Hepatocyte (in vitro differentiated cells): ENCODE measurements around the gene HAAO.

Source experiments
- EZH2phosphoT487 ChIP-seq: fragments of 200-600 bp; sonication (generic); IDR thresholded peaks from one replicate; pipeline ENCODE4 v1.6.1; 2018; ENCODE audit warnings: antibody characterized with exemption, mild to moderate bottlenecking, low read depth, moderate library complexity; ENCODE audit not compliant: unreplicated experiment, severe bottlenecking
- TF ChIP-seq, protein P1 (sequence below): fragments of 200-600 bp; sonication (generic); IDR thresholded peaks from 2 replicates; pipeline ENCODE4 v1.5.1; 2016; ENCODE audit warnings: antibody characterized with exemption, mild to moderate bottlenecking; ENCODE audit not compliant: poor library complexity

DNA sequence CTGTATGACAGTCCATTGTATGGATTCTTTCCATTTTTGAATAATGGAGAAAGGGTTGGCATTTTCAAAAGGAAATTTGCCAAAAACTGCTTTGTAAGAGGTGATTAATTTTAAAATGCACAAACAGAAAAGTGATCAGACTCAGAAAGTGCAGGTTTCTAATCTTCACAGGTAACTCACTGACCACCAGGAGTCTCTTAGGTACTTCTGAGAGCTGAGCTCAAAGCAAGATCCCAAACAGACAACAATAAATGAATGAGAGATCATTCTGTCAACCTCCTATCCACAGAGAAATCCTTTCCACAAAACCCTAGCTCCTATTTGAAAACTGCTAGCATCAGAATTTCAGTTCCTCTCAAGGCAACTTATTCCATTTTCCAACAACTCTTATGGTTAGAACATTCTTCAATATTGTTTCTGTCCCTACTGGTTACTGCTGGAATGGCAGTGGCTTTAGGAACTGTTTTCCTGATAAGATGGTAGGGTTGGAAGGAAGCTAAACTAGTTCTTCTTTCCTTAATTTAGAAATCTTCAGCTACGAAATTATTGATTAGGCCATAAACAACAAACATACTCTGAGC, 20.6 kb upstream of the HAAO start:
- TF ChIP-seq, protein P1, sequence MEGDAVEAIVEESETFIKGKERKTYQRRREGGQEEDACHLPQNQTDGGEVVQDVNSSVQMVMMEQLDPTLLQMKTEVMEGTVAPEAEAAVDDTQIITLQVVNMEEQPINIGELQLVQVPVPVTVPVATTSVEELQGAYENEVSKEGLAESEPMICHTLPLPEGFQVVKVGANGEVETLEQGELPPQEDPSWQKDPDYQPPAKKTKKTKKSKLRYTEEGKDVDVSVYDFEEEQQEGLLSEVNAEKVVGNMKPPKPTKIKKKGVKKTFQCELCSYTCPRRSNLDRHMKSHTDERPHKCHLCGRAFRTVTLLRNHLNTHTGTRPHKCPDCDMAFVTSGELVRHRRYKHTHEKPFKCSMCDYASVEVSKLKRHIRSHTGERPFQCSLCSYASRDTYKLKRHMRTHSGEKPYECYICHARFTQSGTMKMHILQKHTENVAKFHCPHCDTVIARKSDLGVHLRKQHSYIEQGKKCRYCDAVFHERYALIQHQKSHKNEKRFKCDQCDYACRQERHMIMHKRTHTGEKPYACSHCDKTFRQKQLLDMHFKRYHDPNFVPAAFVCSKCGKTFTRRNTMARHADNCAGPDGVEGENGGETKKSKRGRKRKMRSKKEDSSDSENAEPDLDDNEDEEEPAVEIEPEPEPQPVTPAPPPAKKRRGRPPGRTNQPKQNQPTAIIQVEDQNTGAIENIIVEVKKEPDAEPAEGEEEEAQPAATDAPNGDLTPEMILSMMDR: peak; percentile 38
- TF ChIP-seq EZH2phosphoT487: no peak
